Activated CD4-positive, alpha-beta T cell treated with anti-CD3 and anti-CD28 coated beads, Interleukin-2, amount 10 ng/mL, durations not matched to agents 24 days and 14 days (primary cell): ENCODE data around the gene SMURF1. TPM values are rescaled to one million over a fixed set of nuclear protein-coding genes. Genes with fewer than 3 reads are reported as not detected.
"Not testable (repeated sequence)": the region's sequence is repeated elsewhere in the genome, so short reads cannot be mapped to it uniquely, and the experiment has no call there.

Source experiments
- DNase-seq: peaks from one replicate; pipeline ENCODE4 v3.0.0; 2022
- H3K27ac Mint-ChIP-seq: one replicate; pipeline ENCODE4 v1.8.0; 2022; ENCODE audit warnings: mild to moderate bottlenecking, mixed read lengths
- H3K27me3 Mint-ChIP-seq: one replicate; pipeline ENCODE4 v1.8.0; 2022; ENCODE audit warnings: mixed read lengths
- H3K36me3 Mint-ChIP-seq: one replicate; pipeline ENCODE4 v1.8.0; 2022; ENCODE audit warnings: low read depth, mild to moderate bottlenecking, mixed read lengths
- H3K4me1 Mint-ChIP-seq: one replicate; pipeline ENCODE4 v1.8.0; 2021; ENCODE audit warnings: mixed read lengths
- H3K4me3 Mint-ChIP-seq: one replicate; pipeline ENCODE4 v1.8.0; 2022; ENCODE audit warnings: mild to moderate bottlenecking, moderate library complexity, mixed read lengths
- H3K9me3 Mint-ChIP-seq: one replicate; pipeline ENCODE4 v1.8.0; 2021; ENCODE audit warnings: mixed read lengths
- intact Hi-C: fragments of 100-400 bp; cut with micrococcal nuclease; formaldehyde crosslinking; loops from one replicate; pipeline ENCODE4 v1.15.1; 2023
- total RNA-seq: library from RNA; stranded (reverse); gene quantifications from 2 replicates; pipeline ENCODE4 v1.2.3, GENCODE V29; 2022

The SMURF1 gene
- total RNA-seq, 1 donor from 2014 or later: 12.5 TPM

GRCh38 chr7:99165816-99166215, 21.9 kb upstream of the SMURF1 start:
- H3K4me3 Mint-ChIP-seq: no peak overlapping the region
- H3K27me3 Mint-ChIP-seq: peaks cover 1% of the 10 kb centered on the region
- H3K4me1 Mint-ChIP-seq: peaks cover 1% of the 10 kb centered on the region
- no peak for DNase-seq
- no peak overlapping the region for H3K27ac Mint-ChIP-seq
- H3K36me3 Mint-ChIP-seq: no peaks in the 10 kb centered on the region
- intact Hi-C loops: no loop called here
- H3K9me3 Mint-ChIP-seq: no peaks in the 10 kb centered on the region

GRCh38 chr7:99163669-99164068, 19.8 kb upstream of the SMURF1 start:
- H3K36me3 Mint-ChIP-seq, H3K4me1 Mint-ChIP-seq, intact Hi-C loops, H3K9me3 Mint-ChIP-seq, H3K4me3 Mint-ChIP-seq, DNase-seq, H3K27ac Mint-ChIP-seq, H3K27me3 Mint-ChIP-seq: not testable (repeated sequence)

- no peak for DNase-seq
- H3K4me1 Mint-ChIP-seq: no peaks in the 10 kb centered on the region
- intact Hi-C loops: no loop called here
- H3K27ac Mint-ChIP-seq: no peak overlapping the region
- H3K27me3 Mint-ChIP-seq: peaks cover 11% of the 10 kb centered on the region
- no peaks in the 10 kb centered on the region for H3K9me3 Mint-ChIP-seq
- H3K4me3 Mint-ChIP-seq: no peak overlapping the region
- no peaks in the 10 kb centered on the region for H3K36me3 Mint-ChIP-seq
Observed at GRCh38 chr7:99156649-99157048, 12.7 kb upstream of the SMURF1 start.

GRCh38 chr7:99155211-99155610, 11.3 kb upstream of the SMURF1 start:
- Mint-ChIP-seq H3K27me3 (peaks cover 13% of the 10 kb centered on the region), H3K4me1 (no peaks in the 10 kb centered on the region), H3K27ac (no peak overlapping the region), H3K9me3 (no peaks in the 10 kb centered on the region), H3K36me3 (no peaks in the 10 kb centered on the region), H3K4me3 (no peak overlapping the region)
- DNase-seq: no peak
- intact Hi-C loops: no loop called here

DNA sequence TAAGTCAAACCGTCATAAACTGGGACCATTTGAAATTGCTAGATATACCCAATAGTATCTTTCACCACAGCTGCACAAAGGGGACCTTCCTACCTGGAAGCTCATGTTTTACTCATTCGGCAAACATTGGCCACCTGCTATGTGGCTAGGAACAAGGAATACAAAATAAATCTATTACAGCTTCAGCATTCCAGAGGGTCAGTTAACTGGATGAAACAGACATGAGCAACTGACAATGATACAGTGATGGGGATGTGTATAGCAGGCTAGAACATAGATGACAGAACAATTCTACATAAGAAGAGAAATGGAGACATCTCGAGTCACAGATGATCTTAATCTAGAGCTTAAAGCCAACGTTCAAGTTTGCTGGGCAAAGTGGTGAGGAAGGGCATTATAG, 3.1 kb upstream of the SMURF1 start:
- Mint-ChIP-seq H3K4me3 (no peak overlapping the region), H3K9me3 (no peaks in the 10 kb centered on the region), H3K4me1 (peaks cover 16% of the 10 kb centered on the region), H3K27me3 (peaks cover 8% of the 10 kb centered on the region), H3K36me3 (no peaks in the 10 kb centered on the region), H3K27ac (no peak overlapping the region)
- intact Hi-C loops: no loop called here
- DNase-seq: no peak

DNA sequence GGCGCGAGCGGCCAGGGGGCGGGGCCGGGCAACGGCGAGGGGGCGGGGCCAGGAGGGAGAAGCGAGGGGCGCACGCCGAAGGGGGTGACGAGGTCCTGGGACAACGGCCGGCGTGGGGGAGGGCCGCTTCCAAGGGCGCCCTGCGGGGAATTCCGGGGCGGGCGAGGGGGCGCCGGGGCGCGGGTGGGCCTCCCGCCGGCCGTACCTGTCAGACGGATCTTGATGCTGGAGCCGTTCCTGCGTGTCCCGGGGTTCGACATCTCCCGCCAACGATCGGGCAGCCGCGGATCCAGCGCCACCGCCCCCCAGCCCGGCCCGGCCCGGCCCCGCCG, 421 bp downstream of the SMURF1 start:
- Mint-ChIP-seq H3K9me3 (no peaks in the 10 kb centered on the region), H3K36me3 (peaks cover 2% of the 10 kb centered on the region), H3K27ac (peak overlapping the region; percentile 84), H3K27me3 (peaks cover 4% of the 10 kb centered on the region), H3K4me1 (peaks cover 35% of the 10 kb centered on the region), H3K4me3 (peak overlapping the region; percentile 87)
- no peak for DNase-seq
- intact Hi-C loops: loop anchor here (1.0 to 5.0 kb wide), 6 partner anchors 40 to 939 kb away; partner anchors contain the start of genes ARPC1A, TRRAP and ZNF3

GRCh38 chr7:99142727-99143520, 984 bp downstream of the SMURF1 start:
- Mint-ChIP-seq H3K4me3 (peak overlapping the region; percentile 87), H3K36me3 (peaks cover 2% of the 10 kb centered on the region), H3K4me1 (peaks cover 35% of the 10 kb centered on the region), H3K27me3 (peaks cover 3% of the 10 kb centered on the region), H3K27ac (peak overlapping the region; percentile 84), H3K9me3 (no peaks in the 10 kb centered on the region)
- intact Hi-C loops: loop anchor here (1.0 to 5.0 kb wide), 6 partner anchors 40 to 939 kb away; partner anchors contain the start of genes ARPC1A, TRRAP and ZNF3
- peak; percentile 94 for DNase-seq

DNA sequence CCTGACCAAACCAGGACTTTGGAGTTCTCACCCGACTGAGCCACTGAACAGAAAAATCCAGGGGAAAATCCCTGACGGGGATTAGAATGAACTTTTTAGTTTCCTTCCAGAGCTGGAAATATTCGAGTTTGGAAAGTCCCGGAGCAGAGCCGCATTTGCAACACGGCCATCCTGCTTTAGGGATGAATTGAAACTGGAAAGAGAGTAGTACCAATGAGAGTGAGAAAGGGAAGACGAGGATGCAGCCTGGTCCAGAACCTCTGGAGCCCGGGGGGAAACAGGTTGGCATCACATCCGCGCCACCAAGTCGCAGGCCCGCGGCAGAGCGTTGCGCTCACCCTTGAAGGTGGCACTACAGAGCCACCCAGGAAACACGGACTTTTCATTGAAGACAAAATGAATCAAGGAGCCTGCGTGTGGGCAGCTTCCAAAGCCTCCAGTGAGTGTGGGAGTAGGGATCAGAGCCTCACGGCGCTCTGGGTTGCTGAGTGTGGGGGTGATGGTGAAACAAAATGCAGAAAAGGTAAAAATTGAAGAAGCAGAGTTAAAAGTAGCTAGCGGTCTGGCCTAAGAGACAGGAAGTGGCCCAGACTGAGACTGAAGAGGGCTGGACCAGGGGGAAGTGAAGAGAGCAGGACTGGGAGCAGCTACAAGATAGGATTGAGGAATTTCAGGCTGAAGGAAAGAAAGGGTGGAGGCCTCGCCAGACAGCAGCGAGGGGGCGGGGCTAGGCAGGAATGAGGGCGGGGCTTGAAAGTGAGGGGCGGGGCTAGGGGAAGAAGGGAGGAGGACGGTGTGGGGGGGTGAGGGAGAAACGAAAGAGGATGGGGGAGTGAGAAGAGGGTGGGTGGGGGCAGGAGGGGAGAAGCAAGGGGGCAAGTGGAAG, 1.8 kb downstream of the SMURF1 start:
- Mint-ChIP-seq H3K9me3 (no peaks in the 10 kb centered on the region), H3K36me3 (peaks cover 2% of the 10 kb centered on the region), H3K4me3 (peak overlapping the region; percentile 87), H3K27ac (peak overlapping the region; percentile 92), H3K4me1 (peaks cover 35% of the 10 kb centered on the region), H3K27me3 (peaks cover 1% of the 10 kb centered on the region)
- intact Hi-C loops: loop anchor here (2.0 to 5.0 kb wide), 5 partner anchors 171 to 940 kb away; partner anchors contain the start of genes ARPC1A, TRRAP and ZNF3
- DNase-seq: peak; percentile 85

DNA sequence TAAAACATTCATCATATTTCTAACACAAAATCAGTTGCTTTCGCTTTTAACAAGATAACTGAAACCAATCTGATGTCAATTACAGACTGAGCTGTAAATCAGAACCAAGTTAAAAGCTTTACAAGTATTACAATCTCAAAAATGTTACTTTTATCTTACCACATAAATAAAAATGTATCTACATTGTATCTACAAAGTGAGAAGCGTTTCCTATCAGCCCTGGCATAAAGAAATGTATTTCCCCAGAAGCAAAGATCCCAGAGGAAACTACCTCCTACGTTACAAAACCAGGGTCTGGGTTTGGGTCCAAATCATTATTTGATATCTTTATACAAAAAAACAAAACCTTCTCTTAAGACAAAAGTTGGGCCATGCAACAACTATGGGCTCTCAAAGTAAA, 2.6 kb downstream of the SMURF1 start:
- H3K27me3 Mint-ChIP-seq: no peaks in the 10 kb centered on the region
- peak overlapping the region; percentile 87 for H3K4me3 Mint-ChIP-seq
- no peaks in the 10 kb centered on the region for H3K9me3 Mint-ChIP-seq
- H3K27ac Mint-ChIP-seq: no peak overlapping the region
- peaks cover 2% of the 10 kb centered on the region for H3K36me3 Mint-ChIP-seq
- intact Hi-C loops: loop anchor here (5.0 kb wide), 3 partner anchors 186 to 941 kb away; partner anchors contain the start of genes ARPC1A and ZNF3
- DNase-seq: no peak
- H3K4me1 Mint-ChIP-seq: peaks cover 35% of the 10 kb centered on the region

- DNase-seq: no peak
- intact Hi-C loops: loop anchor here (5.0 kb wide), 3 partner anchors 186 to 941 kb away; partner anchors contain the start of genes ARPC1A and ZNF3
- Mint-ChIP-seq H3K4me1 (peaks cover 35% of the 10 kb centered on the region), H3K4me3 (no peak overlapping the region), H3K36me3 (peaks cover 2% of the 10 kb centered on the region), H3K27ac (no peak overlapping the region), H3K27me3 (no peaks in the 10 kb centered on the region), H3K9me3 (no peaks in the 10 kb centered on the region)
Observed at GRCh38 chr7:99140813-99141212, 3.1 kb downstream of the SMURF1 start.

DNA sequence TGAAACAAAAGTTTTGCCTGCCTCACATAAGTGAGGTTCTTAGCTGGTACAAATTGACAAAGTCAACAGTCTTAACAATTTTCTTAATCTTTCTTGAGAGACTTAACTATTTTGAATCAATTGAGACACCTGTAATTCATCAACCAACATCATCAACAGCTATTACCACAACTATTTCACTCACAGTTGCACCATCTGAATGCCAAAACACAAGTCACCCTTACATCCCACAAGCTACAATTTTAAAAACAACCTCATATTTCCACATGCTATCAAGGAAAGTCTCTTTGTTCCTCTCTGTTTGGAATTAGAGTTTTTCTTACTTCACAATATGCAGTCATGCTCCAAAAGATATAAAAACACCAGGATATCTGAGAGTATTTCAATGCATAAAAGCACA, 4.9 kb downstream of the SMURF1 start:
- no peak overlapping the region for H3K27ac Mint-ChIP-seq
- H3K36me3 Mint-ChIP-seq: peaks cover 2% of the 10 kb centered on the region
- intact Hi-C loops: no loop called here
- H3K4me3 Mint-ChIP-seq: no peak overlapping the region
- no peaks in the 10 kb centered on the region for H3K9me3 Mint-ChIP-seq
- peaks cover 35% of the 10 kb centered on the region for H3K4me1 Mint-ChIP-seq
- no peaks in the 10 kb centered on the region for H3K27me3 Mint-ChIP-seq
- DNase-seq: no peak

DNA sequence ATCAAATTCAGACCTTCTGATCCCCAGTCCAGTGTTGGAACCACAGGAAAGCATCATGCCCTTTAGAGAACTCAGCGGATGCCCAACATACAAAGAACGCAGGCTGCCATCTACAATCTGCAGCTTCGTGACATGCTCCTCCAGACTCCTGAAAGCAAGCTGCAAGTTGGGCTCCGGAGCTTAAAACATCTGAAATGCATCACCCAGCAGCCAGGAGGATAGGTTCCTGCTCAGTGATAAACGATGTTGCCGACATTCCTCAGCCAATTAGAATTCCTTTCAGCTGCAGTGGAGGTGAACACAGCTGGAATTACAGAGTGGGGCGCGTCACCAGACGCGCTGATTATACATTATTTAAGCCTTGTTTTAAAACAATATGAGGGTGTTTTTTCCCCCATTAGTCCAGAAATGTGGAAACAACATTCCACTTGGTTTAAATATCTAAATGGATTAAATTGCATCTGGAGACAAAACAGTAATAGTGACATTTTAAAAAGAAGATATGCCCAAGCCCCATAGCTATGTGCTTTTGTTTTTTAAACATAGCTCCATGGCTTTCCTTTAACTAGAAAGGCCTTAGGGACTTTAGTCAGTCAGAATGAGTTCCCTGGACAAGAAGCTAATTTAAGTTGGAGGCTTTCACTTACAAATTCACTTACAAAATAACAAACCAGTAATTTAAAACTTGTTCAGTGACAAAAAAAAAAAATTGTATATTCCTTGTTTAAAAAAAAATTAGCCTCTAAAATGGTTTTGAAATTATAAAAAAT, 6.3 kb downstream of the SMURF1 start:
- Mint-ChIP-seq H3K36me3 (peaks cover 4% of the 10 kb centered on the region), H3K9me3 (no peaks in the 10 kb centered on the region), H3K4me3 (no peak overlapping the region), H3K27me3 (no peaks in the 10 kb centered on the region), H3K27ac (no peak overlapping the region), H3K4me1 (peaks cover 31% of the 10 kb centered on the region)
- DNase-seq: no peak
- intact Hi-C loops: no loop called here

DNA sequence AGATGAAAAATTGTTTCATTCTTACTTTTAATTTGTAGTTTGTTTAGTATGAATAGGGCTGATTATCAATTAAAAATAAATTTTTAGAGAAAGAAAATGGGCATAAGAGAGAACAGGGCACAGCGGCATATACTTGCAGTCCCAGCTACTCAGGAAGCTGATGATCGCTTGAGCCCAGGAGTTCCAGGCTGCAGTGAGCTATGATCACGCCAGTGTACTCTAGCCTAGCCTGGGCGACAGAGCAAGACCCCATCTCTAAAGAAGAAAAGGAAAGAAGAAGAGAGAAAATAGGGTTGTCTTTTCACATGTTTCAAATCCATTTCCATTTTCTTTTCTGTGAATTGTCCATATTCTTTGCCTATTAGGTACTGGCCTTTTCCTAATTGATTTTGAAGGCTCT, 8.0 kb downstream of the SMURF1 start:
- DNase-seq: peak; percentile 29
- Mint-ChIP-seq H3K27ac (no peak overlapping the region), H3K27me3 (no peaks in the 10 kb centered on the region), H3K4me1 (peaks cover 24% of the 10 kb centered on the region), H3K4me3 (no peak overlapping the region), H3K36me3 (peaks cover 4% of the 10 kb centered on the region), H3K9me3 (no peaks in the 10 kb centered on the region)
- intact Hi-C loops: no loop called here
